GM12874 (cell line): ENCODE results near the gene TRAF1.
A peak's percentile ranks its signal among the peaks of the same experiment; 100 is the strongest.

Experiments used
- TF ChIP-seq, protein P1 (sequence below): IDR thresholded peaks from 2 replicates; pipeline ENCODE4 v1.5.1; 2011; ENCODE audit warnings: low read depth, mild to moderate bottlenecking, control low read depth, low read length, moderate library complexity; ENCODE audit not compliant: insufficient read depth

Gene TRAF1

DNA sequence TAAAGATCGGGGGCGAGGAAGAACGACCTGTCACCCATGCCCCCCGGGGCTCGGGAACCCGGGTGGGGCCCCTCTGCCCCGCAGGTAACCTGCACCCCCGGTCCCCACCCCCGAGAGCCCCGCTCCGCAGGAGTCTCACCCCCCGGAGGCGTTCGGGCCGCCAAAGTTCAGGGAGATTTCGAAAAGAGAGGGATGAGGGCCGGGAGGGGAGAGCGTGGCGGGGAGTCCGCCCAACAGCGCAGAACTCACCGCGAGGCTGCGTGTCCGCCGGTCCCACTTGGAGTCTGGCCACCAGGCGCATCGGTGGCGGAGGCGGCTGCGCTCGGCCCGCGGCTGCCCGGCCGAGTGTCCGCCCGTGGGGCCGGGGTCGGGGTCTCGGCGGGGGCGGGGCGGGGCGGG lies 49.8 kb downstream of the TRAF1 start, which contains the start of gene PHF19:
PHF19 (minus strand) TSS at position 347 of the 399 bp plus-strand sequence. CDS start 2,447 bp downstream, outside the sequence.
- TF ChIP-seq, protein P1, sequence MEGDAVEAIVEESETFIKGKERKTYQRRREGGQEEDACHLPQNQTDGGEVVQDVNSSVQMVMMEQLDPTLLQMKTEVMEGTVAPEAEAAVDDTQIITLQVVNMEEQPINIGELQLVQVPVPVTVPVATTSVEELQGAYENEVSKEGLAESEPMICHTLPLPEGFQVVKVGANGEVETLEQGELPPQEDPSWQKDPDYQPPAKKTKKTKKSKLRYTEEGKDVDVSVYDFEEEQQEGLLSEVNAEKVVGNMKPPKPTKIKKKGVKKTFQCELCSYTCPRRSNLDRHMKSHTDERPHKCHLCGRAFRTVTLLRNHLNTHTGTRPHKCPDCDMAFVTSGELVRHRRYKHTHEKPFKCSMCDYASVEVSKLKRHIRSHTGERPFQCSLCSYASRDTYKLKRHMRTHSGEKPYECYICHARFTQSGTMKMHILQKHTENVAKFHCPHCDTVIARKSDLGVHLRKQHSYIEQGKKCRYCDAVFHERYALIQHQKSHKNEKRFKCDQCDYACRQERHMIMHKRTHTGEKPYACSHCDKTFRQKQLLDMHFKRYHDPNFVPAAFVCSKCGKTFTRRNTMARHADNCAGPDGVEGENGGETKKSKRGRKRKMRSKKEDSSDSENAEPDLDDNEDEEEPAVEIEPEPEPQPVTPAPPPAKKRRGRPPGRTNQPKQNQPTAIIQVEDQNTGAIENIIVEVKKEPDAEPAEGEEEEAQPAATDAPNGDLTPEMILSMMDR, result no peak

DNA sequence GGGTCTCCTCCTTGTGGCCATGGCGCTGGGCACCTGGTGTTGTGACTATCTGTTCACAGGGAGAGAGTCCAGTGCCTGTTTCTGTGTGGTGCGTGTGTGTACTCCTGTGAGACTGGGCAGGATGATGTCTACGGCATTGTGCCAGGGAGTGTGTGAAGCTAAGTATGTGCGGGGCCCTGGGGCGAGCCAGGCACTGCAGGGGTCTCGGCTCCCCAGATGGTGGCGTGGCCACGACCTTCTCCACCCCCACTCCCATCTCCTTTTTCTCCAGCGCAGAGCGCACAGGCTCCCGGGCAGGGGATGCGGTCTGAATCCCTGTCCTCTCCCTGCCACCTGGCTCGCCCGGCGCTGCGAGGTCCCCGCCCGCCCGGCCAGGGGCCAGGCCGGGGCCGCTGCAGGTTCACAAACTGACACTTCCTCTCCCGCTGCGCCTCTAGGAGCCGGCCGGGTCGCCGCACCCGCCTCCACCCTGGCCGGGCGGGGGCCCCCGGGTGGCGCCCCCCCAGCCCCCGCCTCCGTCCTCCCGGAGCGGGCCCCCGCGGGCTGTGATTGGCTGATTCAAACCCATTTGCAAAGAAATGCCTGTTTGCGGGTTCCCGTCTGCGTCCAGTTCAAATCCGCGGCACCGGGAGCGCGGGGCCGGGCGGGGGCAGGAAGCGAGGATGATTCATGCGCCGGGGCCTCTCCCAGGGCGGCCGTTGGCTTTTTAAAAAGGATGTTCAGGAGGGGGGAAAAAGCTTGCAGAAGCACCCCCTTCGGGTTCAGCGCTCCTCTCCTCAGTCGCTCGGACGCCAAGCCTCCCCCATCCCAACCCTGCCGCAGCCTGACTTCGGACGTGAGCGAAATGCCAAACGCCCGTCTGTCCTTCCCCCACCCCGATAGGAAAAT lies 50.4 kb downstream of the TRAF1 start:
- TF ChIP-seq, protein P1, result 0 out of 2 replicates have a peak, but pooled peaks have one; percentile 10

DNA sequence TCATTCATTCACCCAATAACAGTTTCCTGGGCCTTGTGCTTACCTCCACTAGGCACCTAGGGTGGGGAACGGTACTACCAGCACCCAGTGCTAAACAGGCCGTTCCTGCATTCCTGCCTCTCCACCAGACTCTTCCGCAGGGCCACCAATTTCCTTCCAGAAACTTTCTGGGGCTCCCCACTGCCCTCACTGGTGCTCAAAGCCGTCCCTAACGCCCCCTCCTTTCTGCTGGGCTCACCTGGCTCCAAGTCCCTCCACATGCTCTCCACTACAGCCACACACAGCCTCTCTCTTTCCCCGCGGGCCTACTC lies 51.0 kb downstream of the TRAF1 start:
- TF ChIP-seq, protein P1, result no peak

DNA sequence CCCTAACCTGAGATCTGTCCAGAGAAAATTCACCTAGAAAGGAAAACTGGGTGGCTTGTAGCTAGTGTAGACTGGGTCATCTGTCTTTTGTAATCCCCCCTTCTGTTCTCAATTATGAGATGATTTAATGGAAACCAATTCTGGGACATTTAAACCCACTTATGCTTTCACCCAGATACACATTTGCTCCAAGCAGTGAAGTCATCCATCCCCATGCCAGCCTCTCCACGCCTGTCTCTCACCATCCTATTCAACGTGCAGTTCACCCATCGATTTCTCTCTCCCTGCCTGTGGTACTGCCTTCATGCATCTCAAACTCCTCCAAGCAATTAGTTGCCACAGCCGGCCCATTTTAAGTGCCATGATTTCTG lies 51.4 kb downstream of the TRAF1 start:
- TF ChIP-seq, protein P1, result no peak

DNA sequence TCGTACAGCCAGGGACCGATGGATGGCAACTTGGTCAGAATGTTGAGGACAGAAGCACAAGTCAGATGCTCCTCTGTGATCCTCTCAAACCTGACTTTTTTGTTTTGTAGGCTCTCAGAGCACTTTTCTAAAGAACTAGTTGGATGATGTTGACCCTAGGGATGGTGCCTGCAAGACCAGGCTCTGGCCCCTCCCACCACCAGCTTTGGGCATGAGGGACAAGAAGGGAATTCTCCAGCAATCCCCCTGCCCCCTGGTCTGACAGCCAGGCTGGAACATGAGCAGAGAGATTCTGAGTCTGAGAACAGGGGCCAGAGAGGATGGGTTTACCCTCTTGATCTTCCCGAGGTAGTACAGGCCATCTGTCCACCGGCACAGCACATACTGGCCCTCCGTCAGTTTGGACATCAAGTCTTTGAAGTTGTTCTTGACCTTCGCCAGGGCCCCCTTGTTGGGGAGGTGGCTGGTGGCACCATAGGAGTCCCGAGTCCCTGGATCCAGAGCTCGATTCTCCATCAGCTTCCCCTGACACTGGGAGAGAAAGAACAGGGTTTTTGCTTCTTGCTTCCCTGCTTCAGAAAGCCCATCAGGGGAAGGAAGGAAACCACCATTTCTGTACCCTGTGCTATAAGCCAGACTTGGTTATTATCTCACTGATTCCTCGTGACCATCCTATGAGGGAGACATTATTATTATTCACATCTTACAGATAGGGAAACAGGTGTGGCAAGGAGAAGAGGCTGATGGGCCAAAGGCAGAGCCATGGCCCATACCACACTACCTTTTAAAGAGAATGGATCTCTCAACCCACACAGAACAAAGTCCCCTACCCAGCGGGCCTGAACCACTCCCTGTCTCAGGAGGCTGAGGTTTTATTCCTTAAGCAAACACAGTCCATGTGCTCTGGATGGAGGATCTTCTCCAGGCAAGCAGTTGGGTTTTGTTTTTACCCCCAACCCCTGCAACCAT lies 52.1 kb downstream of the TRAF1 start:
- TF ChIP-seq, protein P1, result no peak

DNA sequence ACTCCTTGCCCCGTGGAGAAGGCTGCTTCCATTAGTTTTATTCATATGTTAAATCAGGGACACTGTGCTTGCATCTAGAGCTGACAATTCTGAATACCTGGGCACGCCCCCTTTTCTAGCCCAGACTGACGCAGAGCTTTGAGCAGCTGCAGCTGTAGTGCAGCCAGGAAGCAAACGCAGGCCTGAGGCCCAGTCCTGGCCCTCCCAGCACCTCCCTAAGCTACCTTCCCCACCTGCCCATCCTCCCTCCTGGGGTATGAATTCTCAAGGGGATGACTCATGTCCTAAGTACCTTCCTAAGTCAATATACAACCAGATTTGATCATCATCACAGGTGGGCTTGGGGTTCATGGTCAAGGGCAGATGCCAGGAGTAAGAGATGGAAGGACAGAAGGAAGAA lies 53.1 kb downstream of the TRAF1 start:
- TF ChIP-seq, protein P1, result no peak

DNA sequence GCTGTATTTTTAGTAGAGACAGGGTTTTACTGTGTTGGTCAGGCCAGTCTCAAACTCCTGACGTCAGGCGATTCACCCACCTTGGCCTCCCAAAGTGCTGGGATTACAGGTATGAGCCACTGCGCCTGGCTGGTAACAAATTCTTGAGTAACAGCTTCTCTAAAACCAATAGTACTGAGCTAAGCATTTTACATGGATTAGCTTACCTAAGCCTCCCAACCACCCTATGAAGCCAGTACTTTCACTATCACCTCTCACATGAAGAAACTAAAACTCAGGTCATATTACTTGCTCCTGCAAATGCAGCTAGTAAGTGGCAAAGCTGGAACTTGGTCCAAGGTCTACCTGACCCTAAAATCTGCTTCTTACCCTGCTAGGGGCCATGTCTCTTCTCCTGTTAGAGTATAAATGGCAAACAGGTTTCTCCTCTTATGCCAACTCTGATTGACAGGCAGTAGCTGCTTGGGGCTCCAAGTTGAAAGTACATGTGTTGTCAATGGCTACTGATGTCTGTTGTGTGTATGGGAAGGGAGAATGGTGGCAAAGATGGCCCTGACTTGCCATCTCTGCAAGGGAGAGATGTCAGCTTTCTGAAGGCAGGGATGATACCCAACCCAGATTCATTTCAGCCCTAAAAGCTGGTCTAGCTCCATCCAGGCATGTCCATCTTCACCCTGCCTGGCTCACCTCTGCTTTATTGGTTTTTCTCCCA lies 53.6 kb downstream of the TRAF1 start:
- TF ChIP-seq, protein P1, result no peak
